OCI-LY1 (cell line): ENCODE data around the gene LAMA3.
"Not testable (repeated sequence)": the region's sequence is repeated elsewhere in the genome, so short reads cannot be mapped to it uniquely, and the experiment has no call there.

ENCODE experiments used
- H2AFZ ChIP-seq: fragments of 200-600 bp; sonication (generic), shearing (Covaris generic); 2 replicates; pipeline ENCODE4 v1.6.0; 2014; ENCODE audit warnings: antibody characterized with exemption, mild to moderate bottlenecking, low read length
- H3F3A ChIP-seq: fragments of 200-600 bp; sonication (generic), shearing (Covaris generic); 2 replicates; pipeline ENCODE4 v1.6.0; 2014; ENCODE audit warnings: mild to moderate bottlenecking, antibody characterized with exemption, low read length, moderate library complexity; ENCODE audit not compliant: insufficient read depth
- H3K27ac ChIP-seq: fragments of 200-600 bp; sonication (generic); 2 replicates; pipeline ENCODE4 v1.5.1; 2014; ENCODE audit warnings: low read length, mixed run types, mild to moderate bottlenecking, low read depth; ENCODE audit not compliant: poor library complexity, severe bottlenecking
- H3K27me3 ChIP-seq: fragments of 200-600 bp; sonication (generic); 2 replicates; pipeline ENCODE4 v1.6.0; 2014; ENCODE audit warnings: antibody characterized with exemption, mild to moderate bottlenecking, low read length, moderate library complexity; ENCODE audit not compliant: insufficient read depth
- H3K36me3 ChIP-seq: fragments of 200-600 bp; sonication (generic); 2 replicates; pipeline ENCODE4 v1.6.1; 2014; ENCODE audit warnings: mild to moderate bottlenecking, antibody characterized with exemption, low read length, moderate library complexity, mixed read lengths; ENCODE audit not compliant: insufficient read depth
- H3K4me1 ChIP-seq: fragments of 200-600 bp; sonication (generic); 2 replicates; pipeline ENCODE4 v1.5.1; 2014; ENCODE audit warnings: mild to moderate bottlenecking, low read length, moderate library complexity; ENCODE audit not compliant: insufficient read depth, severe bottlenecking
- H3K4me2 ChIP-seq: fragments of 200-600 bp; sonication (generic), shearing (Covaris generic); 2 replicates; pipeline ENCODE4 v1.6.1; 2014; ENCODE audit warnings: low read length
- H3K4me3 ChIP-seq: fragments of 200-600 bp; sonication (generic); 2 replicates; pipeline ENCODE4 v1.5.1; 2014; ENCODE audit warnings: low read length, low read depth, mild to moderate bottlenecking, mixed read lengths; ENCODE audit not compliant: poor library complexity, severe bottlenecking
- H3K79me2 ChIP-seq: fragments of 200-600 bp; shearing (Covaris generic); 2 replicates; pipeline ENCODE4 v1.6.1; 2016; ENCODE audit warnings: mixed run types, low read length, mixed read lengths; ENCODE audit not compliant: insufficient read depth
- H3K9ac ChIP-seq: fragments of 200-600 bp; sonication (generic), shearing (Covaris generic); 2 replicates; pipeline ENCODE4 v1.6.1; 2014; ENCODE audit warnings: mild to moderate bottlenecking, low read length, mixed read lengths
- H3K9me2 ChIP-seq: fragments of 200-600 bp; sonication (generic), shearing (Covaris generic); 2 replicates; pipeline ENCODE4 v1.6.1; 2014; ENCODE audit warnings: low read depth, mild to moderate bottlenecking, low read length, mixed read lengths
- H3K9me3 ChIP-seq: fragments of 200-600 bp; shearing (Covaris generic); 2 replicates; pipeline ENCODE4 v1.6.1; 2014; ENCODE audit warnings: low read length, mixed read lengths
- H4K20me1 ChIP-seq: fragments of 200-600 bp; sonication (generic), shearing (Covaris generic); 2 replicates; pipeline ENCODE4 v1.6.0; 2016; ENCODE audit warnings: mild to moderate bottlenecking, low read length; ENCODE audit not compliant: insufficient read depth
- EZH2 ChIP-seq: fragments of 200-600 bp; sonication (generic), shearing (Covaris generic); IDR thresholded peaks from 2 replicates; pipeline ENCODE4 v1.8.0; 2017; ENCODE audit warnings: borderline replicate concordance, mixed run types, mild to moderate bottlenecking, antibody characterized with exemption, low read length, moderate library complexity, mixed read lengths
- TF ChIP-seq, protein P1 (sequence below): fragments of 200-600 bp; sonication (generic), shearing (Covaris generic); IDR thresholded peaks from 2 replicates; pipeline ENCODE4 v1.5.1; 2017; ENCODE audit warnings: mild to moderate bottlenecking, antibody characterized with exemption, low read length, moderate library complexity, mixed read lengths

Gene LAMA3

GRCh38 chr18:23738575-23738974 is 49.3 kb downstream of the LAMA3 start:
- H3F3A ChIP-seq: no peaks in the 10 kb centered on the region
- no peaks in the 10 kb centered on the region for H3K36me3 ChIP-seq
- H3K9me3 ChIP-seq: no peaks in the 10 kb centered on the region
- H3K4me1 ChIP-seq: no peaks in the 10 kb centered on the region
- H3K27ac ChIP-seq: no peak overlapping the region
- no peaks in the 10 kb centered on the region for H4K20me1 ChIP-seq
- H3K4me2 ChIP-seq: no peak overlapping the region
- no peak overlapping the region for H3K4me3 ChIP-seq
- H3K9ac ChIP-seq: no peak overlapping the region
- H3K79me2 ChIP-seq: no peaks in the 10 kb centered on the region
- no peaks in the 10 kb centered on the region for H3K9me2 ChIP-seq
- H2AFZ ChIP-seq: no peak overlapping the region
- no peaks in the 10 kb centered on the region for H3K27me3 ChIP-seq
- TF ChIP-seq, protein P1, sequence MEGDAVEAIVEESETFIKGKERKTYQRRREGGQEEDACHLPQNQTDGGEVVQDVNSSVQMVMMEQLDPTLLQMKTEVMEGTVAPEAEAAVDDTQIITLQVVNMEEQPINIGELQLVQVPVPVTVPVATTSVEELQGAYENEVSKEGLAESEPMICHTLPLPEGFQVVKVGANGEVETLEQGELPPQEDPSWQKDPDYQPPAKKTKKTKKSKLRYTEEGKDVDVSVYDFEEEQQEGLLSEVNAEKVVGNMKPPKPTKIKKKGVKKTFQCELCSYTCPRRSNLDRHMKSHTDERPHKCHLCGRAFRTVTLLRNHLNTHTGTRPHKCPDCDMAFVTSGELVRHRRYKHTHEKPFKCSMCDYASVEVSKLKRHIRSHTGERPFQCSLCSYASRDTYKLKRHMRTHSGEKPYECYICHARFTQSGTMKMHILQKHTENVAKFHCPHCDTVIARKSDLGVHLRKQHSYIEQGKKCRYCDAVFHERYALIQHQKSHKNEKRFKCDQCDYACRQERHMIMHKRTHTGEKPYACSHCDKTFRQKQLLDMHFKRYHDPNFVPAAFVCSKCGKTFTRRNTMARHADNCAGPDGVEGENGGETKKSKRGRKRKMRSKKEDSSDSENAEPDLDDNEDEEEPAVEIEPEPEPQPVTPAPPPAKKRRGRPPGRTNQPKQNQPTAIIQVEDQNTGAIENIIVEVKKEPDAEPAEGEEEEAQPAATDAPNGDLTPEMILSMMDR: no peak
- no peak for TF ChIP-seq EZH2

DNA sequence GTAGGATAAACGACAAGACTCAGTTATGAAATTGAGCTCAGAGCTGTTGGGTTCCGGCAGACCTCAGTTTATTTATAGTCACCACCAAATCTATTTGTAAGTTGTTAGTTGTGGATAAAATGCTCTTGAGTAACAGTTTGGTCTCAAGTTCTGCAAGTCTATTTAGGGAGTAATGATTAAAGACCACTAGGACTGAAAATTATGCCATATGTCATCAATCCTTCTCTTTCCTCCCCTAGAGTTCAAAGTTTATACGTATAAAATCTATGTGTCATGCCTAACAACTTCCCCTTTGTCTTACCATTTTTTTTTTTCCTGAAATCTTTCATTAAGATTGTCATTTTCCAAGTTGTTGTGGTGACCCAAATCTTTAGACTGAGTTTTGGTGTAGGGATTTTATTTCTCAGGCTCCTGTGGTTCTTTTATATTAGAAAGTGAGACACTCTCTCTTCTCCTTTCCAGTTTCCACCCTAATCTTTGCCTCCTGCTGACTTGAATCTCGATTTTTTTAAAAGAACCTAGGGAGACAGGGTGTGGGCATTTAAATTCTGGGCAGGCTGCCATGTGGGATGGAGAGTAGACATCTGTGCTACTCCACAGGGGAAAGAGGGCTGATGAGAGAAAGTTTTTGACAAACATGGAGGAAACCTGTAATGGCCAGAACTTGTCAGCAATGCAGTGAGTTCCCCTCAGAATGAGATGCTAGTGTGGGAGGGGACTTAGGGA is 51.0 kb downstream of the LAMA3 start:
- TF ChIP-seq, protein P1: no peak
- no peak overlapping the region for H3K27ac ChIP-seq
- no peak overlapping the region for H3K4me2 ChIP-seq
- H3F3A ChIP-seq: no peaks in the 10 kb centered on the region
- no peaks in the 10 kb centered on the region for H3K79me2 ChIP-seq
- H2AFZ ChIP-seq: no peak overlapping the region
- H3K9ac ChIP-seq: no peak overlapping the region
- H4K20me1 ChIP-seq: no peaks in the 10 kb centered on the region
- H3K9me3 ChIP-seq: no peaks in the 10 kb centered on the region
- H3K9me2 ChIP-seq: no peaks in the 10 kb centered on the region
- H3K27me3 ChIP-seq: no peaks in the 10 kb centered on the region
- H3K4me1 ChIP-seq: no peaks in the 10 kb centered on the region
- no peaks in the 10 kb centered on the region for H3K36me3 ChIP-seq
- H3K4me3 ChIP-seq: no peak overlapping the region

GRCh38 chr18:23741967-23742366 is 52.7 kb downstream of the LAMA3 start:
- not testable (repeated sequence) for H2AFZ ChIP-seq, H3K4me2 ChIP-seq, H3K27ac ChIP-seq, H4K20me1 ChIP-seq, H3K9me3 ChIP-seq, H3K4me1 ChIP-seq, H3K9me2 ChIP-seq, H3K79me2 ChIP-seq, H3K4me3 ChIP-seq, H3K36me3 ChIP-seq, H3K27me3 ChIP-seq, H3F3A ChIP-seq, H3K9ac ChIP-seq

DNA sequence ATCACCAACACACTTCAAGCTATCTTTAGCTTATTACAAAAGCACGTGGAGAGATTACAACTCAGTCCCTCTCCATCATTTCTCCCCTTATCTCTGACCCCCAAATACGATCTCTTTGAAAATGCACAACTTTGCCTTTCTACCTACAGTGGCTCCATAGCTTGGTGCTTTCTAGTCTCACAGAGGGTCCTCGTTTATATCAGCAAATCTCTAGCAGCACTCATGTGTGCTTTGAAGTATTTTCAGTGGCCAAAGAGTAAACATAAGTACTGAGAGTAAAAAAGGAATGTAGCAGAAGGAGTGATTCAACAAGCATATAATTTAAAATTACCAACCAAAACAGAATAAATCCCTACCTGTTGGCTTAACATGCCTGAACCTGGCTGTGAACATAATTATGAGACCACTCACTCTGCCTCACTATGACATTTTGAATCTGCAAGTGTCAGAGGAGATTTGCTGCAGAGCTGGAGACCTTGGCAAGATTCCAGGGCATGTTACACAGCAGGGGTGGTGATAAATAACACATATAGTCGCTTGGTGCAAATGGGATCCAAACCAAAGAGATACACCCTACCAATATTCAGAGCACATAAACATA is 54.6 kb downstream of the LAMA3 start:
- Histone ChIP-seq H3K9me2 (no peaks in the 10 kb centered on the region), H3K27ac (no peak overlapping the region), H3K9me3 (no peaks in the 10 kb centered on the region), H3K79me2 (no peaks in the 10 kb centered on the region), H3K4me1 (no peaks in the 10 kb centered on the region), H2AFZ (no peak overlapping the region), H3F3A (no peaks in the 10 kb centered on the region), H3K9ac (no peak overlapping the region), H3K4me3 (no peak overlapping the region), H3K36me3 (no peaks in the 10 kb centered on the region), H4K20me1 (no peaks in the 10 kb centered on the region), H3K27me3 (peaks cover 4% of the 10 kb centered on the region; the same call in 1 of the 2 replicates), H3K4me2 (no peak overlapping the region)
- no peak for TF ChIP-seq EZH2
- TF ChIP-seq, protein P1: no peak
